HG03139 (cell line): ENCODE measurements around the gene CDKAL1.
"Not testable (repeated sequence)": the region's sequence is repeated elsewhere in the genome, so short reads cannot be mapped to it uniquely, and the experiment has no call there.

Source experiments
- ATAC-seq: cut with Tn5 transposase; IDR thresholded peaks from one replicate; pipeline ENCODE4 v1.9.1; 2021; ENCODE audit not compliant: unreplicated experiment

Gene CDKAL1

DNA sequence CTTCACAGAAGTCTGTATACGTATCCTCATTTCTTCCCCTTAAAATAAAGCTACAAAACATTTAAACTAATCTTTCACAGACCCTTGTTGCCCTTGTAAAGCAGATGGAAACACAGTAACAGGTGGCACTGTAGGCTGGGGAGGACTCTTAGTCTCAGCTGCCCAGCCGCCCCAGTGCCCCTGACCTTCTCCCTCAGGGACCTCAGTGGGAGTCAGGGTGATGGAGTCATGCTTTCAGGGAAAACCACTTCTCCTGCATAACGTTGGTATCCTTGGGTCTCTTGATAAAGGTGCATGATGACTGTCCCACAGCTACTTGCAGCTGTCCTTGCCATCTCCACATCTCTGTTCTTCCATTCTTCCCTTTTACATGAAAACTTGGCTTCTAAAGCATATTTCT, 198.6 kb downstream of the CDKAL1 start:
- no peak for ATAC-seq

GRCh38 chr6:20737912-20738311, 203.7 kb downstream of the CDKAL1 start:
- no peak for ATAC-seq

GRCh38 chr6:20740088-20740487, 205.8 kb downstream of the CDKAL1 start:
- no peak for ATAC-seq

DNA sequence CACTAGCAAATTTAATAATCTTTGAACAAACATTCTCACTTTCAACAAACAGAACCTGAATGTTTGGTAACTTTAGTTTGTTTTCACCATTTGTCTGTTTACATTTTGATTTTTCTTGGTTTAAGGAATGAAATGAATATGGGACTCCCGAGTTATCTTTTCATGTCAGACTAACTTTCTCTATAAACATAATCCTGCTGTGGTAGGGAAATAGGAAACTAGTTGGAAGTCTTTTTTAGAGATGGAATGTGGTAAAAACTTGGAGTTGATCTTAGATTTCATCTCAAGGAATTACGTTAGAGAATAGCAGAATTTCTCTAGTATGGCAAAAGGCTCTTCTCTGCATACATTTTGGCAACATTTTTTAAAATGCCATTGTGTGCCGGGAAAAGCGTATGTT, 206.5 kb downstream of the CDKAL1 start:
- ATAC-seq: no peak

- no peak for ATAC-seq
Measured at GRCh38 chr6:20741490-20741889, 207.2 kb downstream of the CDKAL1 start.

DNA sequence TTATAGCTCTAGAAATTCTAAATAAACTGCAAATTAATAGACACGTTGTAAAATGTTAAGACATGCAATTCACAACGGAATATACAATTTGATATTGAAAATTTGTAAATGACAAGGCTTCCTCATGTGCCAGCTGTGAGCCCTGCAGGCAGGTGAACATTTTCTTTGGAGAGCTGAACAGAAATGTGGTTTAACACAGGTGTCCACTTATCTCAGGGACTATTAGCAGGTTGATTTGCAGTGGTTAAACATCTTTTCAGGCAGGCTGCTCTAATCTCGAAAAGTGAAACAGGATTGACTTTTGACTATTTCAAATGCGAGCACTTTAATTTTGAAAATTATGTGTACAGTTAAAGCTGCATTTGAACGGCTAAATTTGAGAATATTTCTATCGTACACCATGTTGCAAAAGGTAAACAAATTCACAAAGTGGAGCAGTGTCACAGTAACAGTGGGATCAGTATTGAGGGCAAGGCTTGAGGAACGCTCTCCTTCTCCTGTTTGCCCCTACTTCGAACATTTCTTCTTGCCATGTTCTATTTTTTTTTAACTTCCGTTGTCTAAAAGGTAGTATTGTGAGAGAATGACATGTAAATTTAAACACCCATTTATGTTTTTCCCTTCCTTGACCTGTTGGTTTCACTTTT, 210.8 kb downstream of the CDKAL1 start:
- no peak for ATAC-seq

- ATAC-seq: no peak
Measured at GRCh38 chr6:20746024-20746423, 211.8 kb downstream of the CDKAL1 start.

- no peak for ATAC-seq
Measured at GRCh38 chr6:20746805-20747558, 212.7 kb downstream of the CDKAL1 start.

GRCh38 chr6:20747991-20748390, 213.7 kb downstream of the CDKAL1 start:
- no peak for ATAC-seq

DNA sequence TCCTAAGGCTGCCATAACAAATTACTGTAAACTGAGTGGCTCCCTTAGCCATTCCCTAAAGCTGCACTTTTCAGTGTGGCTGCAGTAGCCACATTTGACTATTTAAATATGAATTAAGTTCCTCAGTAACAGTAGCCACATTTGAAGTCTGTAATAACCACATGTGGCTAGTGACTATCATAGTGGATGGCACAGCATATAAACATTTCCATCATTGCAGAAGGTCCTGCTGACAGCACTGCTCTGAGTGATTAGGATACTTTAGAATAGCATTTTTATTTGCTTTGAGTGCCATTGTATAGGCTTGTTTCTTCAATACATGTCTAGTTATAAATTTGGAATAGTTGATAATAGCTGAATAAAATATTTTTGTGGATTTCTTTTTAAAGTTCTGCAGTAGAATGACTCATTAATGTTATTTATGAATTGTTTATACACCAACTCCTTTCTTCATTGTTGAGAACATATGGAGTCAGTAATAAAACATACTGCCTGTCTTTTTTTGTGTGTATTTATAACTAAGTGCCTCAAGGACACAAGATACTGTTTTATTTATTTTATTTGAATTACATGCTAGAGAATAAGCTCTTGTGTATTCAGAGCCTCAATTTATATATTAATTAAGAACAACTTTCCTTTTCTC, 217.2 kb downstream of the CDKAL1 start:
- no peak for ATAC-seq

DNA sequence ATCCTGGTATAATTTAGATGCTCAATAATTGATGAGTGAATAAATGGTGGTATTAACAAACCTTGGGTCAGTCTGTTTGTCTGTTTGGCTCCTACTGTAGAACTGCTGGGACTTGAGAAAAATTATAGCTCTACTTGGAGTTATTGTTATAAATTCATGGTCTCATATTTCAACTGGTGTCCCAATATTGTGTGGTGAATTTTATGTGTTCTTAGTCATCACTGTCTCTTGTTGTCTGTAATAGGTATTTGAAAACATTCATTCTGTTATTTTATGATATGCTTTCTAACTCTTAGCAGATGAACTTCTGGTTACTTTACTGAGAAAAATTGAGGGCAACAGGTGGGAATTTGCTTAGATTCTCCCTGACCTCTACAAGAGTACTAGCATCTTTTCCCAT, 221.4 kb downstream of the CDKAL1 start:
- ATAC-seq: no peak

- not testable (repeated sequence) for ATAC-seq
Measured at GRCh38 chr6:20756584-20757147, 222.4 kb downstream of the CDKAL1 start.

DNA sequence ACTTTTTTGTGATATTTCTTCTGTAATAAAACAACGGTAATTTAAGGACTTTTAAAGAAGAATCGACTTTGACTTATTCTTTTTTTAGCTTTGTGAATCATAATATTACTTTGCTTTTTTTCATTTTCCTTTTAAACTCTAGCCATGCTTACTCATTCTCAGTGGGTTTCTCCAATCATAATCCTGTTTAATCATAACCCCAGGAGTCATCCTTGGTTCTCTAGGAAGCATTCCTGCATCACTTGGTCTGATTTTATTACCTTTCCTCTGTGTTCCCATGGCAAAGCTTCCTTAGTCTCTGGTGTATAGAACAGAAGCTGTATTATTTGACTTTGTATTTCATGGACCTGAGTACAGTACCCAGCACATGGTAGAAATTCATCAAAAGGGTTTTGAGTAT, 223.5 kb downstream of the CDKAL1 start:
- ATAC-seq: no peak

GRCh38 chr6:20763296-20763695, 229.0 kb downstream of the CDKAL1 start:
- no peak for ATAC-seq

DNA sequence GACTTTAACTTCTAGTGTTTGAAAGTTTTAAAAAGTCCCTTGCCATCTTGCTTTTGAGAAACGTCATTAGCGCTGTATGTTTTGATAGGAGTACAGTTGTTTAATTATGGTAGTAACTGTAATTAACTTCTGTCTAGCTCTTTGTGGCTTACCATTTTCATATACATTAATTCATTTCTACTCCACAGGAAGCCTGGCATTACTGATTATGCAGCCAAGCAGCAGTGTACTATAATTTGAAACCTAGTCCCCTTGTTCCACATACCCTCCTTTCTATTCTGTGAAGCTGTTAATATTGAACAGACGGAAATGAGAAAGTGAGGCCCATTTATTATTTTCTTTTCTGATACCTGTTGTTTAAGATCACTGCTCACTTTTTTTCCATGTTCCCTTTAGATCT, 235.4 kb downstream of the CDKAL1 start:
- ATAC-seq: no peak

- ATAC-seq: no peak
Measured at GRCh38 chr6:20770773-20771172, 236.5 kb downstream of the CDKAL1 start.

- no peak for ATAC-seq
Measured at GRCh38 chr6:20771409-20771808, 237.2 kb downstream of the CDKAL1 start.

GRCh38 chr6:20773822-20774221, 239.6 kb downstream of the CDKAL1 start:
- no peak for ATAC-seq

GRCh38 chr6:20775981-20776380, 241.7 kb downstream of the CDKAL1 start:
- ATAC-seq: no peak

DNA sequence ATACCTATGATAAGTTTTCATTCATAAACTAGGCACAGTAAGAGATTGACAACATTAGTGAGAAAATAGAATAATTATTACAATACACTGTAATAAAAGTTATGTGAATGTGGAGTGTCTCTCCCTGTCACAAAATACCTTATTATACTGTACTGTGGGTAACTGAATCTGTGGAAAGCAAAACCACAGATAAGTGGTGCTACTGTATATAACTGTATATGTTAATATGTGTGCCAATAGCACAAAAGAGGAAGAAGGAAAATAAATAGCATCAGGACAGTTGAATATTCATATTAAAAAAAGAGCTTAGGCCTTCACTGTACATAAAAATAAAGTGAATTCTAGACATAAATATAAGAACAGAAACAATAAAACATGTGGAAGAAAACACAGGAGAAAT, 243.5 kb downstream of the CDKAL1 start:
- ATAC-seq: no peak

DNA sequence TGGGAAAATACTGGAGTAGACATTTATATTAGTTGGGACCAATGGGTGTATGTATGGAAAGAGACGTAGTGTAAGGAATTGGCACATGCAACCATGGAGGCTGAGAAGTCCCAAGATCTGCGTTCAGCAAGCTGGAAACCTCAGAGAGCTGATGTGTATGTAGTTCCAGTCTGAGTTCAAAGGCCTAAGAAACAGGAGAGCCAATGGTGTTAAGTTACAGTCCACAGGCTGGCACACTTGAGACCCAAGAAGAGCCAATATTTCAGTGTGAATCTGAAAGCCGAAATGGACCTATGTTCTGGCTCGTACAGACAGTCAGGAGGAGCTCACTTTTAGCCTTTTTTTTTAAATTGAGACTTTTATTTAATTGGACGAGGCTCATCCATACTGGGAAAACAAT, 244.2 kb downstream of the CDKAL1 start:
- no peak for ATAC-seq

GRCh38 chr6:20778912-20779311, 244.7 kb downstream of the CDKAL1 start:
- no peak for ATAC-seq
